DMS 273 (cell line): Measurements from ENCODE around the gene COX10.
"Not testable (repeated sequence)": the region's sequence is repeated elsewhere in the genome, so short reads cannot be mapped to it uniquely, and the experiment has no call there.

Experiments used
- DNase-seq: peaks from one replicate; lab custom pipeline; 2025; ENCODE audit not compliant: unreplicated experiment; lab: John Stamatoyannopoulos, UW

The COX10 gene

DNA sequence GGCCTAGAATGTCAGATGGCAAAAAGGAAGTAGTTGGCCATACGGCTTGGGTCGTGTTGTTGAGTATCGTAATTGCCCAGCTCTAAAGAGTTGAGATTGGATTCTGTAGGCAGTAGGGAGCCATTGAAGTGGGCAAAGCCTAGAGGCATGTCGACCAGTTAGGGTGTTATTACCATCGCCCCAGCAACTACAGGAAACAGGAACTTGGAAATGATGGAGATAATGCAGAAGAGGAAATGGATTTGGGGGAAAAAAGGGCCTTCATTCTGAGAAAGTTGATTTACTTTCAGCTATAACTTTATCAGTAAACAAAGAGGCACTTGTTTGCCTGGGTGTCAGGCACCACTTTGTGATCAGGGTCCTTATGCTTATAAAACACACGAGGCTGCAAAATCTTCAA is 52.6 kb downstream of the COX10 start:
- DNase-seq = no peak

DNA sequence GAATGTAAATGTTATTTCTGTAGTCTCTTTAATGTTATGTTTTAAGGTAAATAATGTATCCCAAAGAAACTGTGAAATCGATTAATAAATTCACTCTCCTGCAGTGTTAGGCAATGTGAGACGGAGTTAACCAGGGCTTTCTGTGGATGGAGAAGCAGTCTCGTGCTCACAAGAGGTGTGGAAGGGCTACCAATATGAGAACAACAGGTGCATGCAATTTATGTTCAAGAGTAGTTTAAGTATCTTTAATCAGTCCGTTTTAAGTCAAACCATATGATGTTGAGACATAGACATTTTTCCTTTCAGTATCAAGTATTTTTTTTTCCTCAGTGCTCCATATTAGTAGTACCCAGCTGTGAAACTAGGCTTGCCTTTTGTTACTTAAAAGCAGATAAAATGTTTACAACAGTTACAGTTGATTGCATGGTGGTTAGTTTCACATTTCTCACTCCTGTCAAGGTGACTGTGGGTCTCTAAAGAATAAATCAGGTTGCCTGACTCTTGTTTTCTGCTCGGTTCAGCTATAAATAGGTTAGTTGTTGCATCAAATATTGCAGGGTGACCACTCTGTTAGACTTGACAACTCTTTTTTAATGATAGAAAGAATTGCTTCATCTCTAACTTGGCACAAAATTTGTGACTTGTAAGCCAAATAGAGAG is 54.4 kb downstream of the COX10 start:
- DNase-seq = no peak

DNA sequence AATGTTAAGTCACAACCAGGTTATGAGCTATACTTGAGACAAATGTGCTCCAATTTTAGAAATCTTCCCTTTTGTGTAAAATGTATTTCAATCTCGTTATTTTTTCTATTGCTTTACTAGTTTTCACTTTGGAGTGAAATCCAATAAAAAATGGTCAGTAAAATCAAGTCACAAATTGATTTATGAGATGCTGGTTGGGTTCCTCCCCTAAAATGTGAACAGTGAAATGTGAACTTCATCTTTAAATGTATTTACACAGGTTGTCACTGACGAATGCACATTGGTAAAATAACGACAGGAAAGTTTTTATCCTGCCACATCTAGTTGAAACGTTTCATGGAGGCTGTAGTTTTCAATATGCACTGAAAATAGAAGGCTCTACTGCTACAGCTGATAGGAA is 55.5 kb downstream of the COX10 start:
- no peak for DNase-seq

DNA sequence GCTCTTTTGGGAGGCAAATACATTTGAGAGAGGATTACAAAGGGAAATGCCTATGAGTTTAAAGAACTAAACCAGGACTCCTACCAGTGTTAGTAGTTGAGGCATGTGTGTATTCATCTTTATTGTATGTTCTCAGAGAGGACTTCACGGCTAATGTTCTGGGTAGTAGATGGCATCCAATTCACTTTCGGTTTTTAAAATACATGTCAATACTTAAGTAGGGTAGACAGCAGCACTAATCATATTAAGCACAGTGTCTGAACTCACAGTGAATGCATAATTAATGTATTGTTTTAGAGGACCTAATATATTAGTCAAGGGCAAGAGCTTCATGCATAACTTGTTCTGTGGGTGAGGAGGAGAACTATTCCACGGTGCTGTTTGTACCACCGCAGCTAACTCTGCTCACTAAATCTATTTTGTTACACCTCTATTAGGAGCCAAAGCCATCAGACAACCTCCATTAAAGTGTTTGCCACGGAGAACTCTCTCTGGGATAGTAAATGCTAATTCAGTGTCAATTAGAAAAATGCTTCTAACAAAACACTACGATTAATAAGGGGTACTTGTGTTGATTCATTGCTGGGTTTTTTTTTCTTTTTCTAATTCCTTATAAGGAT is 56.3 kb downstream of the COX10 start:
- DNase-seq = no peak

DNA sequence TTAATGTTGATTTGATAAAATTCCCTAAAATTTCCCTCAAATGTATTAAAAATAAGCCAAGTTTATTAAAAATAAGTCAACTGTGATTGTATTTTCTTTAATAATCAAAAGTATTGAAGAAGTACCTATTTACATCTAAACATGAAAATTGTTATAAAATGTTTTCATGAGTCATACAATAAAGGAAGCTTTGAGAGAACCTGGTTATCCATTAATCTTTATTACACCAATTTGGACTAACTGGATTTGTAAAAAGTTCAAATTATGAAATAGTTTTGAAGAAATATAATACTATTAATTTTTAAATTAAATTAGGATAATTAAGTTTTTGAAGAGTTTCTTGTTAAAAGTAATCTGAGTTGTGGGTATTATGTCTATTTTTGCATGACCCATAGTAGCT is 63.8 kb downstream of the COX10 start:
- no peak for DNase-seq

DNA sequence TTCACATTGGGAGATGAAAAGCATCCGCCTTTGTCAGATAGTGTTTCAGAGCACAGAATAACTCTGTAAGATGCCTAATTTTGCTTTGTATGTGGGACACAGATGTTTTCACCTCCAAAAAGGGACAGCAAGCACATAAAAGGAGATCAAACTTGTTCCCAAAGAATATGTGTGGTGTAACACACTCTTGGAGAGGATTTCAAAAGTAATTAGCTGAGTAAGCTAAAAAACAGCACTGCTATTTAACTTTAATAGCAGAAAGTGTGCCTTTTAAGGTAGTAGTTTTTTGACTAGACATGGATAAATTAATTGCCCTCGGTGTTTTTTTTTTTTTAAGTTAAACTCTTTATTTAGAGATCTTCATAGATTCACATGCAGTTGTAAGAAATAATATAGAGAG is 65.2 kb downstream of the COX10 start:
- no peak for DNase-seq

DNA sequence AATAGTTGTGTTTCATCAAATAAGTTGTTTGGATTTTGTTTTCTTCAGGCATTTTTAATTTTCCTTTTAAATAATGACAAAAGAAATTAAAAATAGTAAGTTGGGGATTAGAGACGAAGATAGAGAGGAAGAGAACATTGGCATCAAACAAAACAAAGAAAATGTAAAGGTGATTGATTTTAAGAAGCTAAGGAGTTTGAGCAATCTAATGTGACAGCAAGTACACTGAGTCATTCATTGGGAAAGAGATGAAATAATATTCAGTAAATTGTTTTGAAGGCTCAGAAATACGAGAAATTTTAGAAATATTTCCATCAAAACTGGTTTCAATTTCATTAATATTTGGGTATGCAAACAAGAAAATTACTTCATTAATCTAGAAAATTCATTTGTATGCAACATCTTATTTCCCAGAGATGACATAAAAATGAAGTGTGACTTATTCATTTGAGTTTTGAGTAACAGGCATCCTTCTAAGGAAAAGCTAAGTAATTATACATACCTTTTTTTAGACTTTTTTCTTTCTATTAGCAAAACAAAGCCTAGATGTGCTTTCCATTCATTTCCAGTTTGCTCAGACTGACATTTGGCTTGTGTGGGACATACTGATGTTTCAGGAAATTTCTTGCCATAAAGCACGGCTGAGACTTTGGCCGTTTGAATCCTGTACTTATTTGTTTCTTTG is 66.7 kb downstream of the COX10 start:
- no peak for DNase-seq

DNA sequence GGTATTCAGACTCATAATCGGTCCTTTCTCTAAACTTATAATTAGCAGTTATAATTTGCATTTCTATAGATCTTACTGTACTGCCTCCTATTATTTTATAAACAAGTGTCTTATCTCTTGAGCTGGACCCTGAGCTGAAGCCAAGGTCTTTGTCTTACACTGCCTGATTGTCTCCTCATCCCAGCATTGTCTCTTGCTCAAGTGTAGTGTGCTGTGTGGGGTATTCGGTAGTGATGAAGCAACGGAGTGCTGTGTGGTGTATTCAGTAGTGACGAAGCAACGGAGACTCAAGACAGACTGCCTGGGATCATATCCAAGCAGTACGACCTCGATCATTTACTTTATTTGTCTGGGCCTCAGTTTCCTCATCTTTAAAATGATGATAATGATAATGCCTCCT is 69.3 kb downstream of the COX10 start:
- no peak for DNase-seq

DNA sequence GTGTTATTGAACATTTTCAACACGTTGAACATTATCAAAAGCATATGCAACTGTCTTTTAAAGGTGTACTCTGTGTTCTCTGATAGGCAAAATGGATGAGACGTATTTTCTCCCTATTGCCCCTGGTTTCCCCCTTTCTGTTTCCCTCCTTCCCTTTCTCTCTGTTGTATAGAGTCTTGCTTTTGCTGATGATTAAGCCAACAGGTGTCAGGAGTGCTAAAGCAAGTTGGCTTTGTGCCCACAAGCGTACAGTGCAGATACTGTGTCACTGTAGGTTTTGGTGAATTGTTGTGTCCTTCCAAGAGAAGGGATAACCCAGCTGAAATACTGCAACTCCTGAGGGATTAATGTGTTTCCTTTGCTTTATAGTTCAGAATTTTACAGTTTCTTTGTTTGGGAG is 74.4 kb downstream of the COX10 start:
- DNase-seq = peak; percentile 55

DNA sequence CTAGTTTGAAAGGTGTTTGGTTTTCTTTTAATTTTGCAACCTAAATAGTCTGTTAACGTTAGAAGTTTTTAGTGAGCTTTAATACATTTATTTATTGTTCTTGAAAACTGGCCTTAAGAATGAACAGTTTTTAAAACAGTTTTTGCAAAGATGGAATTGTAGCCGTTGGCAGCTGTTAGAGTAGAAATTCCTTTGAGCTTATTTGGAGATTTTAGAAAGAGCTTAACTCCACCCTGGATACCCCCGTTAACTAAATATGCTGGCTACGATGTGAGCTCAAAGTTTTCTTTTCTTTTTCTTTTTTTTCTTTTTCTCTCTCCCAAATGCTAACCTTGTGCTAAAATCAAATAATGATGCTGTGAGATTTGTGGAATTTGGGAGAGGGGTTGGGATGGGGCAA is 75.2 kb downstream of the COX10 start:
- no peak for DNase-seq

DNA sequence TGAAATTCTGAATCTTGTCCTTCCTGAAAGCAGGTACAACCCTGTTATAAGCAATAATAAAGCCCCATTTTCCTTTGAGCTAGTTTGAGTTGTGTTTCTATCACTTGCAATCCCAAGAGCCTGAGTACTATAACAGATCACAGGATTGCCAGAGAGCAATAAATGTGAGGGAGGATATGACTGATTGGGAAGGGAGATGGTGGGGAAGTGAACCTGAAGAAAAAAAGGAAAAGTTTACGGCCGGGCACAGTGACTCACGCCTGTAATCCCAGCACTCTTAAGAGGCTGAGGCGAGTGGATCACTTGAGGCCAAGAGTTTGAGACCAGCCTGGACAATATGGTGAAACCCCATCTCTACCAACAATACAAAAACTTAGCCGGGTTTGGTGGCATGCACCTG is 80.4 kb downstream of the COX10 start:
- DNase-seq = no peak

DNA sequence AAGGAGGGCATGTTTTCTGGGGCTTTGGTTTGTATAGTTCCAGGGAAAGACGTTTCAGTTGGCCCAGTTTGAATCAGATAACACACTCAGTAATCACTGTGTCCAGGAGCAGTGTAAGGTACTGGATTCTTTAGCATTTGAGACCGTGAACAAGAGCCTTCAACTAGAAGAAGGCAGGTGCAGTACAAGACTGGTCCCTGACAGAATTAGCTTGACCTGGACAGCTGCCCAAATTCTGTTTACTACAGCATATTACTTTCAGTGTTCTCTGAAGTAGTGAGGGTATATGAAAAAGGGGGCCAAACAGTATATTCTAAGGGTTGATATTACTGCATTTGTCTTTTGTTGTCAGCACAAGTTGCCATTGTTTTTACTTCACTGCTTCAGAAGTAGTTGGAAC is 81.3 kb downstream of the COX10 start:
- DNase-seq = no peak

DNA sequence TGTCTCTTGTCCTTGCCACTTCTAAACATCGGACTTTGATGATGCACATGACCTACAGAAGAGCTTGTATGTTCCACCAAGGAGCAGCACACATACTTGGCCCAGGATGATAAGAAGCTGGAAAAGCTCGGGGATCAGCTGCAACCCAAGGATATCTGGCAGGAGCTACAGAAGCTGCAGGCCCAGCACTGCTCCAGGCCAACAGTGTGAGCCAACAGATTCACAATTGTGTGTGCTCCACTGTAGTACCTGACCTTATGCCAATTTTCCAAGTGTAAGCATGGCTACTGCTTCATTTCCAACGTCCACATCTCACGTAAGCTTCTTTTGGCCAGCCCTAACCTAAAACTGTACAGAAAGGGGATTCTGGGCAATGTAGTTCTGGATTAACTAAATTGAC is 83.4 kb downstream of the COX10 start:
- no peak for DNase-seq

DNA sequence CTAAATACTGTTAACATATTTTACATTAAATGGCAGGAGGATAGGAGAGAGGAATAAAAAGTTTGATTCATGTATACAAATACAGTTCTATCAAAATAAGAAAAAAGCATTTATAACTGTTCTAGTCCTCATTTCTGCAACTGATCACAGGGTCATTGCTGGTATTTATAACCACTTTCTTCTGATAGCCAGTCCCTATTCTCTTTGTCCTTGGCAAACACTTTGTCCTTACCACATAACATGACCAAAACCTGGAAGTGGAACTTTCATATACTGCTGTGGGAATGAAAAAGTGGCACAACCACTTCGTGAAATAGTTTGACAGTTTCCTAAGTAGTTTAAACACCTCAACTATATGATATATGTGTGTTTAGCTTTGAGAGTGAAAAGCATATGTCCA is 84.1 kb downstream of the COX10 start:
- no peak for DNase-seq

DNA sequence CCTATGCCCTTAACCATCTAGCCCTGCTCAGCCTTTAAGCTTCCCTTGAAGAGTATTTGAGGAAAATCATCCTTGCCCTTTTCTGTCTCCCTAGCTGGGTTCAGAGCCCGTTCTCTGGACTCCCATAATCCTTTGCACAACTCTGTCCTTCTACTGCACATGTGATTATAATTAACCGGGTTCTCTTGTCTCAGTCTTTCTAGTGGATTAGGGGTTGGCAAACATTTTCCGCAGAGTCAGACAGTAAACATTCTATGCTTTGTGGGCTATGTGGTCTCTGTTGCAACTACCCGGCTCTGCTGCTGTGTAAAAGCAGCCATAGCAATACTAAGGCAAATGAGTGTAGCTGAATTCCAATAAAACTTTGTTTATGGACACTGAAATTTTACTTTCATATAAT is 87.4 kb downstream of the COX10 start:
- DNase-seq = no peak

DNA sequence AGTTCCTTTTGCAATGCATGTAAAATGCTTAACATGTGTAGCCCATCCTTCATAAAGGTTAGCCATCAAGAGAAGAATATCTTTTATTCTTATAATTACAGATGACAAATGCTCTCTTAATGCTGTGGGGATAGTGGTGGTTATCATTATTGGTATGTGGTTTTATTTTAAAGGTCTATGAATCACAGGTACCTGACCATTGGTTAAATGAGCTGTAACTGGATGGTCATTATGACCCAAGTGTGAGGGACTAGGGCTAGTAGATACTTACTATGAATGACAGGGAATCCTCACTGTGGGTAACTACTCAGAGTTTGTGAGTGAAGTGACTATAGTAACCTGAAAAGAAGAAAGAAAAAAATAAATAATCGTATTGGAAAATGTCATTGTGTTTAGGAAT is 88.5 kb downstream of the COX10 start:
- DNase-seq = no peak

DNA sequence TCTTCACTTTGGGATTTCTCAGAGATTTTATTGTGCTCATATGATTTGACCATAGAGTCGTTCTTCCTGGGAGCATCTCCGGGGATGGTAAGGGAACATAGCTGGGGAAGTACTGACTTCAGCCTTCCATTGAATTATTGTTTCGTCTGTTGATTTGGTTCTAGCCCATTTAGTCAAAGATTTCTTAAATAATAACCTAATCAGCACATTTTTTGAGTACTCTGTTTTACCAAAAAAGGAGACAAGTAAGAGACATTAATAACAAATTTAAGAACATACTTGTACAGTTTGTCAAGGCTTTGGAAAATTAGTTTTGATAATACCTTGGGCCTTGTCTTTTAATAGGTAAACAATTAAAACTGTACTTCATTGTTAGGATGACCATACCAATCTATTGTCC is 89.4 kb downstream of the COX10 start:
- DNase-seq = no peak

DNA sequence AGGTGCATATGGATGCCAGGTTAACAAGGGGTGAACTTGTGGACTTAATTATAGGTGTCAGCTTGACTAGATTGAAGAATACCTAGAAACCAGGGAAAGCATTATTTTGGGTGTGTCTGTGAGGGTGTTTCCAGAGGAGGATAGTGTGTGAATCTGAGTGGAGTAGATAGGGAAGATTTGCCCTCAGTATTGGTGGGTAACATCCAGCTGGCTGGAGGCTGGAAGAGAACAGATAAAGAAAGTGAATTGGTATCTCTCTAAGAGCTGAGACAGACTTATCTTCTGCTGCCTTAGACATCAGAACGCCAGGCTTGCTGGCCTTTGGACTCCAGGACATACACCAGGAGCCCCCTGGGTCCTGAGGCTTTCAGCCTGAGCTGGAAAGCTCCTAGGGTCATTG is 92.1 kb downstream of the COX10 start:
- no peak for DNase-seq

DNA sequence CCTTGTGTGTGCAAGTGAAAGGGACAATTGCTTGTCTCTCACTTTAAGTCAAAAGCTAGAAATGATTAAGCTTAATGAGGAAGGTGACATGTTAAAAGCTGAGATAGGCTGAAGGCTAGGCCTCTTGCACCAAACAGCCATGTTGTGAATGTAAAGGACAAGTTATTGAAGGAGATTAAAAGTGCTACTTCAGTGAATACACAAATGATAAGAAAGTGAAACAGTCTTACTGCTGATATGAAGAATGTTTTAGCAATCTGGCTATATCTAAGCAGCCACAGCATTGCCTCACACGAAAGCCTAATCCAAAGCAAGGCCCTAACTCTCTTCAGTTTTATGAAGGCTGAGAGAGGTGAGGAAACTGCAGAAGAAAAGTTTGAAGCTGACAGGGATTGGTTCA is 96.3 kb downstream of the COX10 start:
- DNase-seq = no peak

DNA sequence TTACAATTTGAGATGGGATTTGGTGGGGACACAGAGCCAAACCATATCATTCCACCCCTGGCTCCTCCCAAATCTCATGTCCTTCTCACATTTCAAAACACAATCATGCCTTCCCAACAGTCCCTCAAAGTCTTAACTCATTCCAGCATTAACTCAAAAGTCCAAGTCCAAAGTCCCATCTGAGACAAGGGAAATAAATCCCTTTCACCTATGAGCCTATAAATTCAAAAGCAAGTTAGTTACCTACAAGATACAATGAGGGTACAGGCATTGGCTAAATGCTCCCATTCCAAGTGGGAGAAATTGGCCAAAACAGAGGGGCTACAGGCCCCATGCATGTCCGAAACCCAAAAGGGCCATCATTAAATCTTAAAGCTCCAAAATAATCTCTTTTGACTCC is 98.5 kb downstream of the COX10 start:
- DNase-seq = not testable (repeated sequence)

DNA sequence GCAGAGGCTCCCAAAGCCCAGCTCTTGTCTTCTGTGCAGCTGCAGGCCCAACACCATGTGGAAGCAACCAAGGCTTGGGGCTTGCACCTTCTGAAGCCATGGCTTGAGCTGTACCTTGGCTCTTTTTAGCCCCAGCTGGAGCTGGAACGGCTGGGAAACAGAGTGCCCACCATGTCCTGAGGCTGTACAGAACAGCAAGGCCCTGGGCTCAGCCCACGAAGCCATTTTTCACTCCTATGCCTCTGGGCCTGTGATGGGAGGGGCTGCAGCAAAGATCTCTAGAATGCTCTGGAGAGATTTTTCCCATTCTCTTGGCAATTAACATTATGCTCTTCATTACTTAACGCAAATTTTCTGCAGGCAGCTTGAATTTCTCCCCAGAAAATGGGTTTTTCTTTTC is 99.3 kb downstream of the COX10 start:
- no peak for DNase-seq

DNA sequence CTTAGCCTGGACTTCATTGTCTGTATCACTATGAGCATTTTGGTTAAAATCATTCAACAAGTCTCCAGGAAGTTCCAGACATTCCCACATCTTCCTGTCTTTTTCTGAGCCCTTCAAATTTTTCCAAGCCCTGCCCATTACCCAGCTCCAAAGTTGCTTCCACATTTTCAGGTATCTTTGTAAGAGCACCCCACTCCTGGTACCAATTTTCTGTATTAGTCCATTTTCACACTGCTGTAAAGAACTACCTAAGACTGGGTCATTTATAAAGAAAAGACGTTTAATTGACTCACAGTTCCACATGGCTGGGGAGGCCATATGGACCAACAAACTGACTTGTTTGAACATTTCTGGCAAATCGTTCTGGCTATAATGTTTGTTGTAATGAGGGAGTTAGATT is 100.0 kb downstream of the COX10 start:
- no peak for DNase-seq

DNA sequence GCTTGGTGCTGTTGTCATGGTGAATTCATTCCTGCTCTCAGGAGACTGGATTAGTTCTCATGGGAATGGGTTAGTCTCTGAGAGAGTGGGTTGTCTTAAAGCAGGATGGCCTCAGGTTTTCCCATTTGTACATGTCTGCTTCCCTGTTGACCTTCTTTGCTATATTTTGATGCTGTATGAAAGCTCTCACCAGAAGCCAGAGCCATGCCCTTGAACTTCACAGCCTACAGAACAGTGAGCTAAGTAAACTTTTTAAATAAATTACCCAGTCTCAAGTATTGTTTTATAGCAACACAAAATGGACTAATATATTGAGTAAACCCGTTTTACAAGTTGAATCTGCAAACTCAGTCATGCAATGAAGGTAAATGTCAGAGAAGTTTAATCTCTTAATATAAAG is 100.6 kb downstream of the COX10 start:
- no peak for DNase-seq
